Measurements from ENCODE around the gene ERMP1. TPM values are rescaled to one million over a fixed set of nuclear protein-coding genes. Genes with fewer than 3 reads are reported as not detected.

Gene ERMP1
- polyA plus RNA-seq, 1 of the 3 experiments (the other 2 are of a cell fraction), result 5.9 TPM

GRCh38 chr9:5858833-5859232 is 25.9 kb upstream of the ERMP1 start:
- no peak overlapping the region for H3K9ac ChIP-seq
- ChIA-PET POLR2A (no interaction called here), CTCF (interaction anchor here (1.2 to 1.7 kb wide), 3 partner anchors 9 to 26 kb away, joined by 3 to 6 read pairs (median 6); partner anchors contain the start of gene ERMP1)
- H4K20me1 ChIP-seq (ENCODE audit: insufficient read depth), result no peaks in the 10 kb centered on the region
- no peak overlapping the region for H2AFZ ChIP-seq (ENCODE audit: low read depth)
- no peak overlapping the region for H3K4me3 ChIP-seq (ENCODE audit: low read depth in 2 of 2, low read length in 1 of 2)
- no peak overlapping the region for H3K4me2 ChIP-seq
- H3K9me3 ChIP-seq, result no peaks in the 10 kb centered on the region
- no peaks in the 10 kb centered on the region for H3K4me1 ChIP-seq (ENCODE audit: control insufficient read depth in 1 of 2, insufficient read depth in 2 of 2, low read depth in 1 of 2, low read length in 1 of 2)
- H3K27ac ChIP-seq (ENCODE audit: low read depth in 2 of 2, low read length in 1 of 2), result no peak overlapping the region
- H3K79me2 ChIP-seq (ENCODE audit: insufficient read depth), result no peaks in the 10 kb centered on the region
- H3F3A ChIP-seq (replicated peaks; ENCODE audit: insufficient read depth), result no peaks in the 10 kb centered on the region
- H3K27me3 ChIP-seq (ENCODE audit: insufficient read depth), result no peaks in the 10 kb centered on the region
- no peaks in the 10 kb centered on the region for H3K36me3 ChIP-seq (replicated peaks in 1 of 2; ENCODE audit: control insufficient read depth in 1 of 2, insufficient read depth in 2 of 2, low read length in 1 of 2)
- no peaks in the 10 kb centered on the region for H3K9me2 ChIP-seq
- WGBS (ENCODE audit: low lambda C conversion rate), result 38% methylated on average over 3 of the region's 3 CpGs
- no peak for TF ChIP-seq USF2 (IDR thresholded peaks at IDR 0.05; ENCODE audit: borderline replicate concordance, low read depth, low read length)
- TF ChIP-seq, protein P1, sequence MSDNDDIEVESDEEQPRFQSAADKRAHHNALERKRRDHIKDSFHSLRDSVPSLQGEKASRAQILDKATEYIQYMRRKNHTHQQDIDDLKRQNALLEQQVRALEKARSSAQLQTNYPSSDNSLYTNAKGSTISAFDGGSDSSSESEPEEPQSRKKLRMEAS (IDR thresholded peaks at IDR 0.05; ENCODE audit: low read depth), result no peak
- TF ChIP-seq RFX5 (IDR thresholded peaks at IDR 0.05; ENCODE audit: low read length), result no peak
- TF ChIP-seq TCF12 (IDR thresholded peaks at IDR 0.05), result no peak
- TF ChIP-seq NFIC (IDR thresholded peaks at IDR 0.05; ENCODE audit: borderline replicate concordance), result no peak
- no peak for TF ChIP-seq FOXM1 (IDR thresholded peaks at IDR 0.05; ENCODE audit: low read depth)
- no peak for TF ChIP-seq MEF2A (IDR thresholded peaks at IDR 0.05; ENCODE audit: borderline replicate concordance, low read depth)
- DNase-seq, result no peak

DNA sequence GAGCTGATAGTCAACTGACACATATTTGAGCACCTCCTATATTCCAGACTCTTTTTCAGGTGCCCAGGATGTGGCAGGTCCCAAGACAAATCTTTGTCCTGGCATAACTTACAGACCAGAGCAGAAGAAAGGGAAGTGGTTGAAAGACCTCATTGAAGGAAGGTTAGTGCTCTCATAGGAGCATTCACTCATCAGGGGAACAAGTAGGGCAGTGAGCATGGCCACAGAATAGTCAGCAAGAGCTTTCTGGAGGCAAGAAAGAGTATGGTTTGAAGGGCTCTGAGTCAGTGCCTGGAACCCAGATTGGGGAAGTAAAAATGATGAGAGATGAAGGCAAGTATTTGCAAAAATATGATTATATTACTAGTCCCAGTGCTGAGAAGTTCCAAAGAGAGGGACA is 25.0 kb upstream of the ERMP1 start:
- Histone ChIP-seq H3K27me3 (ENCODE audit: insufficient read depth) (no peaks in the 10 kb centered on the region), H3K4me2 (no peak overlapping the region), H3K4me3 (ENCODE audit: low read depth in 2 of 2, low read length in 1 of 2) (no peak overlapping the region), H2AFZ (ENCODE audit: low read depth) (no peak overlapping the region), H3K27ac (ENCODE audit: low read depth in 2 of 2, low read length in 1 of 2) (no peak overlapping the region), H3K4me1 (ENCODE audit: control insufficient read depth in 1 of 2, insufficient read depth in 2 of 2, low read depth in 1 of 2, low read length in 1 of 2) (no peaks in the 10 kb centered on the region), H3F3A (replicated peaks; ENCODE audit: insufficient read depth) (no peaks in the 10 kb centered on the region), H4K20me1 (ENCODE audit: insufficient read depth) (no peaks in the 10 kb centered on the region), H3K9ac (no peak overlapping the region), H3K79me2 (ENCODE audit: insufficient read depth) (no peaks in the 10 kb centered on the region), H3K36me3 (replicated peaks in 1 of 2; ENCODE audit: control insufficient read depth in 1 of 2, insufficient read depth in 2 of 2, low read length in 1 of 2) (no peaks in the 10 kb centered on the region), H3K9me2 (no peaks in the 10 kb centered on the region), H3K9me3 (no peaks in the 10 kb centered on the region)
- CTCF ChIA-PET, result interaction anchor here (1.2 to 1.7 kb wide), 4 partner anchors 10 to 28 kb away, joined by 3 to 6 read pairs (median 4); partner anchors contain the start of gene ERMP1
- no peak for TF ChIP-seq EZH2phosphoT487 (IDR thresholded peaks at IDR 0.05; ENCODE audit: borderline replicate concordance, low read depth)
- TF ChIP-seq RFX5 (IDR thresholded peaks at IDR 0.05; ENCODE audit: low read length), result no peak
- TF ChIP-seq IRF3 (IDR thresholded peaks at IDR 0.05; ENCODE audit: low read depth, low read length), result no peak
- TF ChIP-seq RCOR1 (IDR thresholded peaks at IDR 0.05; ENCODE audit: low read length), result no peak
- TF ChIP-seq GABPA (IDR thresholded peaks at IDR 0.05; ENCODE audit: low read depth), result no peak
- TF ChIP-seq USF1 (IDR thresholded peaks at IDR 0.05; ENCODE audit: borderline replicate concordance, low read depth), result no peak
- TF ChIP-seq TEAD4 (IDR thresholded peaks at IDR 0.05; ENCODE audit: borderline replicate concordance, insufficient read depth), result no peak
- TF ChIP-seq RXRA (IDR thresholded peaks at IDR 0.05; ENCODE audit: borderline replicate concordance, low read depth), result no peak
- POLR2A ChIA-PET, result interaction anchor here (0.5 kb wide), 1 partner anchor 91 kb away, joined by 4 read pairs; no protein-coding TSS in a partner anchor
- DNase-seq, result no peak
